K562 (cell line): Measurements from ENCODE around the gene IL15RA. TPM values are rescaled to one million over a fixed set of nuclear protein-coding genes. Genes with fewer than 3 reads are reported as not detected.

Source experiments
- BACH1 ChIP-seq: fragments of 200-800 bp; sonication (Bioruptor generic); IDR thresholded peaks from 2 replicates; pipeline ENCODE4 v1.6.1; 2016; ENCODE audit warnings: missing genetic modification characterization, missing compliant biosample characterization
- CBX3 ChIP-seq, 2 experiments: IDR thresholded peaks; 1 replicate in 1 of 2; 2 replicates in 1 of 2; pipeline ENCODE4 v1.6.1; 2012; ENCODE audit warnings: inconsistent platforms in 2 of 2, low read length in 2 of 2, borderline replicate concordance in 1 of 2, control low read depth in 1 of 2
- CHD2 ChIP-seq: IDR thresholded peaks from 2 replicates; pipeline ENCODE4 v1.6.1; 2011; ENCODE audit warnings: low read depth, low read length
- CHD4 ChIP-seq: fragments of 200-600 bp; sonication (generic); IDR thresholded peaks from 3 replicates; pipeline ENCODE4 v1.6.1; 2012; ENCODE audit warnings: low read depth, mild to moderate bottlenecking, mixed read lengths, low read length, inconsistent platforms; ENCODE audit not compliant: insufficient read depth, insufficient replicate concordance, poor library complexity, severe bottlenecking
- CREB1 ChIP-seq, 2 experiments: sonication (generic) in 1 of 2; formaldehyde crosslinking in 1 of 2; IDR thresholded peaks; 2 replicates each; pipeline versions ENCODE4 v1.6.1 to v1.8.0; 2012 to 2022; ENCODE audit warnings: inconsistent platforms in 1 of 2, mild to moderate bottlenecking in 1 of 2, missing genetic modification reagents in 1 of 2, moderate library complexity in 1 of 2
- GATAD2B ChIP-seq: fragments of 450-650 bp; IDR thresholded peaks from 2 replicates; pipeline ENCODE4 v1.6.1; 2017; ENCODE audit warnings: mild to moderate bottlenecking, borderline replicate concordance
- HEY1 ChIP-seq: fragments of 250-450 bp; sonication (Bioruptor Pico); IDR thresholded peaks from 2 replicates; pipeline ENCODE4 v1.5.0; 2020; ENCODE audit warnings: mild to moderate bottlenecking, moderate library complexity, borderline replicate concordance
- HLTF ChIP-seq: fragments of 450-650 bp; IDR thresholded peaks from 2 replicates; pipeline ENCODE4 v1.6.1; 2016
- NFATC3 ChIP-seq: fragments of 450-650 bp; IDR thresholded peaks from 2 replicates; pipeline ENCODE4 v1.6.1; 2017; ENCODE audit warnings: mild to moderate bottlenecking
- NFRKB ChIP-seq: fragments of 450-650 bp; IDR thresholded peaks from 2 replicates; pipeline ENCODE4 v1.6.1; 2016; ENCODE audit warnings: low read depth
- NR2C1 ChIP-seq, 2 experiments: fragments of 450-650 bp; IDR thresholded peaks; 2 replicates each; pipeline ENCODE4 v1.6.1; 2017; ENCODE audit warnings: mild to moderate bottlenecking in 2 of 2, antibody characterized with exemption in 1 of 2, inconsistent platforms in 1 of 2, missing compliant biosample characterization in 1 of 2, missing genetic modification characterization in 1 of 2
- NR2C2 ChIP-seq, 2 experiments: fragments of 200-800 bp in 1 of 2; sonication (Bioruptor generic) in 1 of 2; sonication (generic) in 1 of 2; formaldehyde crosslinking in 1 of 2; IDR thresholded peaks; 2 replicates each; pipeline versions ENCODE4 v1.6.1 to v1.8.0; 2016 to 2022; ENCODE audit warnings: mild to moderate bottlenecking in 1 of 2, missing compliant biosample characterization in 1 of 2, missing genetic modification characterization in 1 of 2, missing genetic modification reagents in 1 of 2
- PHB2 ChIP-seq: fragments of 450-650 bp; IDR thresholded peaks from 2 replicates; pipeline ENCODE4 v1.6.1; 2017; ENCODE audit warnings: low read depth
- STAT5B ChIP-seq: fragments of 250-450 bp; sonication (Bioruptor Pico); IDR thresholded peaks from 2 replicates; pipeline ENCODE4 v1.8.0; 2021; ENCODE audit warnings: mild to moderate bottlenecking, inconsistent platforms
- ZNF175 ChIP-seq: fragments of 200-800 bp; sonication (Bioruptor generic); IDR thresholded peaks from 2 replicates; pipeline ENCODE4 v1.6.1; 2016; ENCODE audit warnings: low read depth, mild to moderate bottlenecking, missing genetic modification characterization, missing compliant biosample characterization
- ZNF239 ChIP-seq: fragments of 250-450 bp; sonication (Bioruptor Pico); IDR thresholded peaks from 2 replicates; pipeline ENCODE4 v1.4.0; 2020; ENCODE audit warnings: mild to moderate bottlenecking
- ZNF263 ChIP-seq: sonication (generic); formaldehyde crosslinking; IDR thresholded peaks from 2 replicates; pipeline ENCODE4 v1.8.0; 2022; ENCODE audit warnings: mild to moderate bottlenecking, missing genetic modification reagents, borderline replicate concordance
- ZNF57 ChIP-seq: fragments of 450-650 bp; formaldehyde crosslinking; IDR thresholded peaks from 2 replicates; pipeline ENCODE4 v1.4.0; 2020; ENCODE audit warnings: mild to moderate bottlenecking, moderate library complexity
- ZNF583 ChIP-seq: fragments of 250-450 bp; sonication (Bioruptor Pico); IDR thresholded peaks from 2 replicates; pipeline ENCODE4 v1.4.0; 2020
- polyA plus RNA-seq, 8 experiments: library from polyadenylated mRNA; depleted of rRNA in 4 of 8; stranded (reverse) in 5 of 8; unstranded in 3 of 8; fragments of >200 nt; fragmentation: Nextera tagmentation in 2 of 8; fragmentation: Illumina TruSeq in 1 of 8; extraction: Ambion mirVana in 2 of 8; extraction: Trizol in 1 of 8; gene quantifications; 2 replicates each; pipeline versions ENCODE4 v1.2.1 to v1.2.3, GENCODE V29; 2011 to 2014; ENCODE audit warnings: inconsistent platforms in 1 of 8, missing spikeins in 1 of 8
- total RNA-seq, 7 experiments: library from RNA; depleted of rRNA in 6 of 7; stranded (reverse); fragments of >200 nt in 6 of 7; fragmentation: Illumina TruSeq in 2 of 7; extraction: Trizol in 2 of 7; gene quantifications; 2 replicates each; pipeline versions ENCODE4 v1.2.1 to v1.2.3, GENCODE V29; 2011 to 2021; ENCODE audit warnings: low replicate concordance in 1 of 7
- TF ChIP-seq, protein P1 (sequence below): IDR thresholded peaks from 2 replicates; pipeline ENCODE4 v1.6.1; 2011; ENCODE audit not compliant: insufficient read length; ENCODE audit errors: extremely low read depth
- TF ChIP-seq, protein P2 (sequence below): fragments of 250-450 bp; sonication (Bioruptor Pico); IDR thresholded peaks from 2 replicates; pipeline ENCODE4 v1.8.0; 2021; ENCODE audit warnings: moderate library complexity, mild to moderate bottlenecking, inconsistent platforms
- TF ChIP-seq, protein P3 (sequence below): fragments of 250-450 bp; sonication (Bioruptor Pico); IDR thresholded peaks from 2 replicates; pipeline ENCODE4 v1.5.0; 2021; ENCODE audit warnings: mild to moderate bottlenecking, moderate library complexity

IL15RA gene
- total and polyA plus RNA-seq, 9 of the 15 experiments (the other 6 are each of a cell fraction or from before 2014, with no cell fraction given): 1.2 to 11.7 (median 8.0) TPM

DNA sequence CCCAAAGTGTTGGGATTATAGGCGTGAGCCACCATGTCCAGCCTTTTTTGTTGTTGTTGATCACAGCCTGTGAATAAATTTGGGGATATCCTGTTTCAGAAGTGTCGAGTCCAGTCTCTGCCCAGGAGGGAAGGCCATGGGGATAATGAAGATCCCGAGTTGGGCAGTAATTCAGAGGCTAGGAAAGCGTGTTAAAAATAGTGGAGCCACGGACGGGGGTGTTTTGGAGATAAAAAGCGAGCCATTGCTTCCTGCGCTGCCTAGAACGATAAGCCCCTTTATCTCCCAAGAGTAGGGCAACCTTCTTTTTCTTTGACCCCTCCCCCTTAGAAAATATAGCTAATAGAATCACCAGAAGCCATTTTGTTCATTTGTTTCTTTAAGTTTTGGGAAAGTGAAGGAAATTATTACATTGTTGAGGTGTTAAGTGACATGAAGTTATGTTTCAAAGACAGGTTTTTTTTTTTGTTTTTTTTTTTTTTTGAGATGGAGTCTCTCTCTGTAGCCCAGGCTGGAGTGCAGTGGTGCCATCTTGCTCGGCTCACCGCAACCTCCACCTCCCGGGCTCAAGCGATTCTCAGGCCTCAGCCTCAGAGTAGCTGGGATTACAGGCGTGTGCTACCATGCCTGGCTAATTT lies 43.3 kb downstream of the IL15RA start (continued):
- TF ChIP-seq ZNF583 (CRISPR knock-in tag) (no peak), ZNF175 (peak; percentile 71; the same call in 1 of the 2 replicates), CREB1 (IDR thresholded peaks at IDR 0.05) (peak; percentile 22; the same call in 1 of the 2 replicates), CREB1 (CRISPR knock-in tag; IDR thresholded peaks at IDR 0.05) (no peak), BACH1 (0 out of 2 replicates have a peak, but pooled peaks have one; percentile 35), NFATC3 (no peak), ZNF57 (CRISPR knock-in tag) (no peak), ZNF263 (no peak), NR2C1 (IDR thresholded peaks at IDR 0.05) (no peak), NR2C1 (tag; IDR thresholded peaks at IDR 0.05) (peak; percentile 39; the same call in 1 of the 2 replicates), CHD4 (no peak), CHD2 (no peak), STAT5B (no peak), NR2C2 (CRISPR knock-in tag; IDR thresholded peaks at IDR 0.05) (no peak), NR2C2 (tag; IDR thresholded peaks at IDR 0.05) (no peak; the same call in 1 of the 2 replicates), GATAD2B (peak; percentile 52; the same call in 1 of the 2 replicates), HEY1 (CRISPR knock-in tag) (no peak), NFRKB (peak; percentile 82), HLTF (peak; percentile 9; the same call in 1 of the 2 replicates), ZNF239 (CRISPR knock-in tag) (peak; percentile 27; the same call in 1 of the 2 replicates), PHB2 (0 out of 2 replicates have a peak, but pooled peaks have one; percentile 11), CBX3 (IDR thresholded peaks at IDR 0.05; ENCODE audit: borderline replicate concordance in 1 of 2, low read length in 2 of 2) (no peak)
- TF ChIP-seq, protein P1, sequence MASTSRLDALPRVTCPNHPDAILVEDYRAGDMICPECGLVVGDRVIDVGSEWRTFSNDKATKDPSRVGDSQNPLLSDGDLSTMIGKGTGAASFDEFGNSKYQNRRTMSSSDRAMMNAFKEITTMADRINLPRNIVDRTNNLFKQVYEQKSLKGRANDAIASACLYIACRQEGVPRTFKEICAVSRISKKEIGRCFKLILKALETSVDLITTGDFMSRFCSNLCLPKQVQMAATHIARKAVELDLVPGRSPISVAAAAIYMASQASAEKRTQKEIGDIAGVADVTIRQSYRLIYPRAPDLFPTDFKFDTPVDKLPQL: no peak
- TF ChIP-seq, protein P2, sequence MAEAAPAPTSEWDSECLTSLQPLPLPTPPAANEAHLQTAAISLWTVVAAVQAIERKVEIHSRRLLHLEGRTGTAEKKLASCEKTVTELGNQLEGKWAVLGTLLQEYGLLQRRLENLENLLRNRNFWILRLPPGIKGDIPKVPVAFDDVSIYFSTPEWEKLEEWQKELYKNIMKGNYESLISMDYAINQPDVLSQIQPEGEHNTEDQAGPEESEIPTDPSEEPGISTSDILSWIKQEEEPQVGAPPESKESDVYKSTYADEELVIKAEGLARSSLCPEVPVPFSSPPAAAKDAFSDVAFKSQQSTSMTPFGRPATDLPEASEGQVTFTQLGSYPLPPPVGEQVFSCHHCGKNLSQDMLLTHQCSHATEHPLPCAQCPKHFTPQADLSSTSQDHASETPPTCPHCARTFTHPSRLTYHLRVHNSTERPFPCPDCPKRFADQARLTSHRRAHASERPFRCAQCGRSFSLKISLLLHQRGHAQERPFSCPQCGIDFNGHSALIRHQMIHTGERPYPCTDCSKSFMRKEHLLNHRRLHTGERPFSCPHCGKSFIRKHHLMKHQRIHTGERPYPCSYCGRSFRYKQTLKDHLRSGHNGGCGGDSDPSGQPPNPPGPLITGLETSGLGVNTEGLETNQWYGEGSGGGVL (CRISPR knock-in tag): no peak
- TF ChIP-seq, protein P3, sequence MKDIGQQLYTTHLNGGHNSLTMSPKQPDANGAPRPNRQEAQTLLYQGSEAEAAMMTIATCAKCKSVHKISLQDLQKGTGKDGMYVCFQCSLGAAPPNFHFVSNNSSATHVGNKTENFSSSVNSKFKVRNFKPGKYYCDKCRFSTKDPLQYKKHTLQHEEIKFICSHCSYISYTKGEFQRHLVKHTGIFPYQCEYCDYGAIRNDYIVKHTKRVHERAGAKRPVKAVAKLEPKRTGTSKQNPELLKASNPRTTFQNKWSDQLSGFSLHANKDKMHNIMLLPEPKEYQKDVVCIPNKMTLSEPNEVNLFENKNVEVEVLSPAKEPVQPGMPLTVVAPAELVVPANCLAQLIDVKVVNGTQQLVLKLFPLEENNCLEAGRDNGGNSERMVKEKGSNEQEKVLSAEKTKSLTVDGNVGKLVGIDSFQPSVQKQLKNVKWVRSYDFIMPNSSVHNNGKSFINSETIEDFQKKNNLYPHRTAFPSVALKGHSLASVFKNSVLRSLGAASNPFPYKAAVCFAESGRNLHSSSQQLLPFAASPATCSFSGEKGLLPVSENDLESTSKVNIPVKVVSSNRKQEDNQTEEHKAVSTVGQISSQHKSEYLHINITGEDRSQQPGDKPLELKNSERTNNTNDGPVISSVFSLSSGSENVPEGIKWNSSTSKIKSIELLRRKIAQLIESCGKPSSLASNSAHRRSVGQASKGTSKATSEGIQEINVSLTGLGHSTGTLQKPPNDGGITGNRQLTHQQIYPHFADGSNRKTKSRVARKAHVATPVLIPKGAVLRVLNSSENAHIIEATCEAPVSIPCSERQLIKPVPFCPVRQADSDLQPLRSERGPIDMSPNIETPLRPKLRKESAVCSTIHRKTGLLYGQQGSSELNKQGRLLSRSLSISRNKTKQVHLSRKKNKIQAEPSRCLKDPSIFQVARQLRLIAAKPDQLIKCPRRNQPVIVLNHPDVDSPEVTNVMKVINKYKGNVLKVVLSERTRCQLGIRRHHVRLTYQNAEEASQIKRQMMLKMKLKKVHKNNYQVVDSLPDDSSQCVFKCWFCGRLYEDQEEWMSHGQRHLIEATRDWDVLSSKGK (CRISPR knock-in tag): no peak
